Occipital lobe (tissue), 2 donors: Measurements from ENCODE around the gene ZSCAN21. TPM values are rescaled to one million over a fixed set of nuclear protein-coding genes. Genes with fewer than 3 reads are reported as not detected.
A peak's percentile ranks its signal among the peaks of the same experiment; 100 is the strongest.
"Not testable (repeated sequence)": the region's sequence is repeated elsewhere in the genome, so short reads cannot be mapped to it uniquely, and the experiment has no call there.

Experiments
- DNase-seq: peaks from one replicate; lab custom pipeline; 2025; lab: John Stamatoyannopoulos, UW
- total RNA-seq: library from RNA; depleted of rRNA; stranded (reverse); fragments of >200 nt; gene quantifications from one replicate; pipeline ENCODE4 v1.2.3, GENCODE V29; 2014

Gene ZSCAN21
- 14.7 TPM for total RNA-seq

DNA sequence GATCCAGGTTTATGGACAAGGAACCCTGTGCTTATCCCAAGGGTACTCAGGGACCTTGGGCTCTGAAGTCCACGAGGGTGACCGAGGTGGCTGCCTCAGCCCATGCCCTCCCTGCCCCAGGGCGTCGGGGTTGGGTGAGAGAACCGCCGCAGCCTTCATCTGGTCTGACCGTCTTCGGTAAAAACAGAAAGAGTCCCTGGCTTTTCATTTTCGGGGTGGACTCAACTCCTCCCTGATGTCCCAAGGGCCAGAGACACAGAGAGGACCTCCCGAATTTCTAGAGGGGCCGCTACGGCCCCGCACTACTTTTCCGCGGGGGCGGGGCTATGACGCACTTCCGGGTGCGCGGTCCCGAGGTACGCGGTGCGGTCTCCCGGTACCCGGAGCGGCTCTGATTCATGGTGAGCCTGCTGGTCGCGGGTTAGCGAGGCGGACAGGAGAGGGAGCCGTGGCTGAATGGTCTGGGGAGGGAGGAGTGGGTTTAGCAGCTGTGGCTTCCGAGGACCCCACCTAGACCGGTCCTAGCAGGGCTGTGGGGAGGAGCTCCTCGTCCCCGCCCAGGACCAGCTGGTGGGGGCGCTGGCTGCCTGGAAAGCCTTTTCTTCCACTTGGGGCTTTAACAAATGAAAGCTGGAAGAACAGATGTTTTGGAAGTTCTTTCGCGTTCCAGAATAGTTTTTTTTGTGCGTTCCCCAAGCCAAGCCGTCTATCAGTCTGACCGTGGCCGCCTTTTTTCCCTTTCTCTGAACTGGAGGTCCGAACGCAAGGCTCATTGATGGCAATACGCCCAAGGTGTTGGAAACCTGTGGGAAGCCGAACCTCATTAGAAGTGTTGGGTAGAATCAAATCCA lies at the start of gene ZSCAN21:
Gene ZSCAN21, plus strand, starts transcription at position 334 of the 851 bp plus-strand sequence. CDS start 7,233 bp downstream, outside the sequence.
- peak; percentile 85 for DNase-seq

- no peak for DNase-seq
These were observed 49.3 kb upstream of the ZSCAN21 start for GRCh38 chr7:100000239-100000638.

- DNase-seq: peak; percentile 58
These were observed 45.6 kb upstream of the ZSCAN21 start for GRCh38 chr7:100003711-100004661.

DNA sequence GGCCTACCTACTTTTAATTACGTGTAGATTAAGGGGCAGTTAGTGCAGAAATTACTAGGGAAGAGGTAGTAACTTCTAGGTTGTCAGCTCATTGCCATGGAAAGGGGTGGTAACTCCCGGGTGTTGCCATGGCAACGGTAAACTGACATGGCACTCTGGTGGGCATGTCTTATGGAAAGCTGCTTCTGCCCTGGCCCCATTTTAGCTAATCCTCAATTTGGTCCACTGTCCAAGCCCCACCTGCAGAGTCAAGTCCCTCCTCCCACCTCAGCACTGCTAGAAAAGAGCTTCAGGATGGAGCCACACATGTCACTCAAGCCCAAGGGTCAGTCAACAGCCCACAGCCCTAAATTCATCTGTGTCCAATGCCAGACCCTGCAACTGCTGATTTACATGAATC lies 41.7 kb upstream of the ZSCAN21 start:
- no peak for DNase-seq

DNA sequence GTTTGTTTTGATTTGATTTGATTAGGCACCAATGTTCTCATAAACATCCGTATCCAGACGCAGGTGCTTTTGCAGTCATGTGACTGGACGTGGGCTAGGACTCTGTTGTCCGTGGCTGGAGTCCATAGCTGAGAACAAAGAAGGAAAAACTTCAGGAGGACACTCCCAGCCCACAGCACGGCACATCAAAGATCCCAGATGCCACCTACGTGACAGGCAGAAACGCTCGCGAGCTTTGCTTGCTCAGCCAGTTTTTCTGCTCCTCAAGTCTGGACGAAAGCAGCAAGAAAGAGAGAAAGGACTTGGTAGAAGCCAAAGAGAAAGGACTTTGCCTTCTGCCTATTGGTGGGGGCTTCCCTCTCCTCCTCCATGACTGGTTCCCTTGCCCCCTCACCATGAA lies 41.0 kb upstream of the ZSCAN21 start:
- no peak for DNase-seq

- DNase-seq: not testable (repeated sequence)
These were observed 39.6 kb upstream of the ZSCAN21 start for GRCh38 chr7:100009952-100010351.

- DNase-seq: no peak
These were observed 38.7 kb upstream of the ZSCAN21 start for GRCh38 chr7:100010901-100011300.

GRCh38 chr7:100011516-100011915 lies 38.1 kb upstream of the ZSCAN21 start:
- DNase-seq: no peak

- not testable (repeated sequence) for DNase-seq
These were observed 36.9 kb upstream of the ZSCAN21 start for GRCh38 chr7:100012385-100013327.

- no peak for DNase-seq
These were observed 36.3 kb upstream of the ZSCAN21 start for GRCh38 chr7:100013328-100013676.

GRCh38 chr7:100015232-100016214 lies 34.1 kb upstream of the ZSCAN21 start, which contains the start of gene ZKSCAN1:
TSS of gene ZKSCAN1 (plus strand) at chr7:100015596. CDS start at chr7:100023507, 7,911 bp downstream.
- peak; percentile 84 for DNase-seq

- DNase-seq: peak; percentile 39
These were observed 33.2 kb upstream of the ZSCAN21 start for GRCh38 chr7:100016215-100016901.

- no peak for DNase-seq
These were observed 32.3 kb upstream of the ZSCAN21 start for GRCh38 chr7:100017300-100017699.

GRCh38 chr7:100017875-100018274 lies 31.7 kb upstream of the ZSCAN21 start:
- no peak for DNase-seq

- no peak for DNase-seq
These were observed 29.7 kb upstream of the ZSCAN21 start for GRCh38 chr7:100019908-100020307.

- DNase-seq: no peak
These were observed 28.3 kb upstream of the ZSCAN21 start for GRCh38 chr7:100021297-100021696.

GRCh38 chr7:100022621-100023020 lies 27.0 kb upstream of the ZSCAN21 start:
- no peak for DNase-seq

DNA sequence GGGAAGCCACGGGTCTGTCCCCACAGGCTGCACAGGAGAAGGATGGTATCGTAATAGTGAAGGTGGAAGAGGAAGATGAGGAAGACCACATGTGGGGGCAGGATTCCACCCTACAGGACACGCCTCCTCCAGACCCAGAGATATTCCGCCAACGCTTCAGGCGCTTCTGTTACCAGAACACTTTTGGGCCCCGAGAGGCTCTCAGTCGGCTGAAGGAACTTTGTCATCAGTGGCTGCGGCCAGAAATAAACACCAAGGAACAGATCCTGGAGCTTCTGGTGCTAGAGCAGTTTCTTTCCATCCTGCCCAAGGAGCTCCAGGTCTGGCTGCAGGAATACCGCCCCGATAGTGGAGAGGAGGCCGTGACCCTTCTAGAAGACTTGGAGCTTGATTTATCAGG lies 26.0 kb upstream of the ZSCAN21 start:
- no peak for DNase-seq

- no peak for DNase-seq
These were observed 25.5 kb upstream of the ZSCAN21 start for GRCh38 chr7:100024020-100024619.
